AG04449 (cell line): ENCODE results near the gene TJP2.

ENCODE experiments used
- CTCF ChIA-PET: fragments of 350-600 bp; formaldehyde crosslinking; extraction: SDS; loops from one replicate; lab custom pipeline; 2021; ENCODE audit warnings: antibody characterized with exemption; lab: Yijun Ruan, JAX
- POLR2A ChIA-PET: fragments of 400-600, 350-600 bp; formaldehyde crosslinking; extraction: SDS; loops from one replicate; lab custom pipeline; 2020; ENCODE audit warnings: antibody characterized with exemption, inconsistent platforms; lab: Yijun Ruan, JAX
- DNase-seq: peaks from one replicate; pipeline ENCODE4 v3.0.0-alpha.2; 2010; ENCODE audit warnings: low read depth, low spot score
- H3K4me3 ChIP-seq: 2 replicates; pipeline ENCODE4 v1.5.1; 2011; ENCODE audit warnings: low read depth, mild to moderate bottlenecking, control low read depth, low read length
- TF ChIP-seq, protein P1 (sequence below): IDR thresholded peaks from one replicate; pipeline ENCODE4 v1.5.1; 2011; ENCODE audit warnings: mild to moderate bottlenecking, moderate library complexity, low read length, control low read depth, inconsistent platforms; ENCODE audit not compliant: insufficient read depth; ENCODE audit errors: missing control alignments

The TJP2 gene

DNA sequence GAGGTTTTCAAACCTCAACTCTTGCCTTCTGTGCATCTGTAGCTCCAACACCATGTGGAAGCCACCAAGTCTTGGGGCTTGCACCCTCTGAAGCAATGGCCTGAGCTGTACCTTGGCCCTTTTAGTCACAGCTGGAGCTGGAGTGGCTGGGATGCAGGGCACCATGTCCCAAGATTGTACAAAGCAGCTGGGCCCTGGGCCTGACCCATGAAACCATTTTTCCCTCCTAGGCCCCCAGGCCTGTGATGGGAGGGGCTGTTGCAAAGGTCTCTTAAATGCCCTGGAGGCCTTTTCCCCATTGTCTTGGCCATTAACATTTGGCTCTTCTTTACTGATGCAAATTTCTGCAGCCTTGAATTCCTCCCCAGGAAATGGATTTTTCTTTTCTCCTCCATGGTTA lies 139.1 kb downstream of the TJP2 start:
- TF ChIP-seq, protein P1, sequence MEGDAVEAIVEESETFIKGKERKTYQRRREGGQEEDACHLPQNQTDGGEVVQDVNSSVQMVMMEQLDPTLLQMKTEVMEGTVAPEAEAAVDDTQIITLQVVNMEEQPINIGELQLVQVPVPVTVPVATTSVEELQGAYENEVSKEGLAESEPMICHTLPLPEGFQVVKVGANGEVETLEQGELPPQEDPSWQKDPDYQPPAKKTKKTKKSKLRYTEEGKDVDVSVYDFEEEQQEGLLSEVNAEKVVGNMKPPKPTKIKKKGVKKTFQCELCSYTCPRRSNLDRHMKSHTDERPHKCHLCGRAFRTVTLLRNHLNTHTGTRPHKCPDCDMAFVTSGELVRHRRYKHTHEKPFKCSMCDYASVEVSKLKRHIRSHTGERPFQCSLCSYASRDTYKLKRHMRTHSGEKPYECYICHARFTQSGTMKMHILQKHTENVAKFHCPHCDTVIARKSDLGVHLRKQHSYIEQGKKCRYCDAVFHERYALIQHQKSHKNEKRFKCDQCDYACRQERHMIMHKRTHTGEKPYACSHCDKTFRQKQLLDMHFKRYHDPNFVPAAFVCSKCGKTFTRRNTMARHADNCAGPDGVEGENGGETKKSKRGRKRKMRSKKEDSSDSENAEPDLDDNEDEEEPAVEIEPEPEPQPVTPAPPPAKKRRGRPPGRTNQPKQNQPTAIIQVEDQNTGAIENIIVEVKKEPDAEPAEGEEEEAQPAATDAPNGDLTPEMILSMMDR: no peak
- DNase-seq: no peak
- ChIA-PET POLR2A (no interaction called here), CTCF (no interaction called here)
- no peak overlapping the region for H3K4me3 ChIP-seq

DNA sequence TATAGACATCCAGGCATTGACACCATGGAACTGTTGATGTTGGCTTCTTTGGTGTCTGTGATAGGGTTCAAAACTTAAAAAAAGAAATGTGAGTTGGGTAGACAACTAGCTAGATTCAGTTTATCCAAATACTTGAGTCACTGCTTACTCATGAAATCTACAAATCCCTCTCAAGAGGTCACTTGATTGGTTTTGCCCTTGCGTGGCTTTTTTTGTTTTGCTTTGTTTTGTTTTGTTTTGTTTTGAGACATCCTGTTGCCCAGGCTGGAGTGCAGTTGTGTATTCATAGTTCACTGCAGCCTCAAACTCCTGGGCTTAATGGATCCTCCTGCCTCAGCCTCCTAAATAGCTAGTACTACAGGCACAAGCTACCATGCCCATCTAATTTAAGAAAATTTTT lies 140.5 kb downstream of the TJP2 start:
- ChIA-PET POLR2A (no interaction called here), CTCF (no interaction called here)
- no peak for DNase-seq
- H3K4me3 ChIP-seq: no peak overlapping the region
- TF ChIP-seq, protein P1: no peak

DNA sequence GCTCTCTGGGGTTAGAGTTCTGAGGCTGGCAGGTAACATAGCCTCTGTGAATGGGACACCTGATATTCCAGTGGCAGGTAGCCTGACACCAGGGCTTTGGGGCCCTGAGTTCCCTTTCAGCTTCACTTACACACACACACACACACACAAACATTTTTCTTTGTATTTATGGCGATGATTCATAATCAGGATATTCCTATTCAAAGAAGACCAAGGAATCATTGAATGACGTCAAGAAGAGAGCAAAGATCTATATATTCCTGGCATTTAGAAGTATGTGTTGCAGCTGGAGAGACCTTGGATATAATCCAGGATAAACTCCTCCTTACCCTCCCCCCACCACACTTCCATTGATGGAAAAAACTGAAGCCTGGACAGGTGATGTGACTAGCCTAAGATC lies 143.0 kb downstream of the TJP2 start:
- peak; percentile 5 for DNase-seq
- H3K4me3 ChIP-seq: no peak overlapping the region
- ChIA-PET CTCF (no interaction called here), POLR2A (no interaction called here)
- TF ChIP-seq, protein P1: no peak

DNA sequence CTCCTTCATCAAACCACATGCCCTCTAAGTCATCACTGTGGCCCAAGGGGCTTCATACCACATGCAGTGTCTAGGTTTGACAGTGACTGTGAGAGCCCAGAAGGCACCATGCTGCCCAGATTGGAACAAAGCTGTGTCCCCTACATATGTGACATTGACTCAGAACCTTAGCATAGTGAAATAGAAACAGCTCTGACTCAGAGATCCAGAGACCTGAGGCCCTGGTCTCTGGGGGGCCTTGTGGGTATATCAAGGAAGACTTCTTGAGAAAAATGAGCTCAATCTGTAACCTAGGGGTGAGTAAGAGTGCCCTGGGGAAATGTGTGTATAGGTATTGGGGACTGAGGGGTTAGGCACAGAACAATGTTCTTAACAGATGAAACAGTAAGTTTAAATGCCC lies 143.8 kb downstream of the TJP2 start:
- DNase-seq: no peak
- no peak overlapping the region for H3K4me3 ChIP-seq
- ChIA-PET CTCF (no interaction called here), POLR2A (no interaction called here)
- TF ChIP-seq, protein P1: no peak

DNA sequence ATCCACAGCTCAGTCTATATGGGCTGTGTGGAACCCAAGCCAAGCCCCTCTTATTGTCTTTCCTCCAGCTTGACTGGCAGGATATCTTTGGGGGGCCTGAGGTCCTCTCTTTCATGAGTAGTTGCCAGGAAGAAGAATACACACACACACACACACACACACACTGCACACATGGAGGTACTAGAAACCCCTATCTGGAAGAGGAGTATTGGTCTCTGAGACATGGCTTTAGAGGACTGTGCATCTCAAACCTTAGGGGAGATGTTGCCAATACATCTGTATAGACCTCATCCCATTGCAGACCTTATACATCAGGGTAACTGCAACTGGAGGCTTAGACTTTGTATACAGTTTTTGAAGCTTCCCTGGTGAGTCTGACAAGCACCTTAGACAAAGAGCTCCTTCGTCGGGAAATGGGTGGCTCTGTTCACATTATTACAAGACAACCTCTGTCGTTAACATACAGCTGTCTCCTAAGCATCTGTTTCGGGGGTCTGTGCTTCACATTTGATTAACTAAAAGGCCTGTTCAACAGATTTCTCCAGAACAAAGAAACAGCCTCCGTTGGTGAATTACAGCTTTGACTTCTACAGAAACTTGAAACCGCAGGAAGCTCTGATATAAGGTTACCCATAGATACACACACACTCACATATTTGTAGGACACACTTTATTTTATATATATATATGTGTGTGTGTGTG lies 145.4 kb downstream of the TJP2 start:
- ChIA-PET POLR2A (no interaction called here), CTCF (no interaction called here)
- no peak overlapping the region for H3K4me3 ChIP-seq
- TF ChIP-seq, protein P1: no peak
- no peak for DNase-seq

DNA sequence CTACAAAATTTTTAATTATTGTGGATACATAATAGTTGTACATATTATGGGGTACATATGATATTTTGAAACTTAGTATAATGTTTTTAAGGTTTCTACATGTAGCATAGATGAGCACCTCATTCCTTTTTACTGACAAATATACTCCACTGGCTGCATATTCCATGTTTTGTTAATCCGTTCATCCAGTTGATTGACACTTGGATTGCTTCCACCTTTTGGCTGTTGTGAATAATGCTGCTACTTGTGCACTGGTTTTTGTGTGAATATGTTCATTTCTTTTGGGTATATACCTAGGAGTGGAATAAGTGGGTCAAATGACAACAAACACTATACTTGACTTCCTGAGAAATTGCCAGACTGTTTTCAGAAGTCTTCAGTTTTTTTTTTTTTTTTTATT lies 148.2 kb downstream of the TJP2 start:
- H3K4me3 ChIP-seq: no peak overlapping the region
- POLR2A ChIA-PET: no interaction called here
- CTCF ChIA-PET: no interaction called here
- no peak for DNase-seq
- TF ChIP-seq, protein P1: no peak
